Measurements from ENCODE around the gene ETV3.

ETV3 gene

GRCh38 chr1:157097692-157098091 is 40.5 kb downstream of the ETV3 start:
- H3K36me3 ChIP-seq (ENCODE audit: control insufficient read depth in 2 of 2, insufficient read depth in 2 of 2, low read length in 2 of 2) = no peaks in the 10 kb centered on the region
- H3K27me3 ChIP-seq (ENCODE audit: control insufficient read depth in 2 of 2, insufficient read depth in 2 of 2, low read length in 2 of 2) = no peaks in the 10 kb centered on the region
- no peak overlapping the region for H3K4me3 ChIP-seq (ENCODE audit: low read length in 2 of 2)
- no peaks in the 10 kb centered on the region for H3K9me3 ChIP-seq (ENCODE audit: control insufficient read depth in 2 of 2, low read length in 2 of 2)
- H3K9ac ChIP-seq (ENCODE audit: low read depth in 1 of 2, low read length in 2 of 2) = no peak overlapping the region
- H3K4me1 ChIP-seq (ENCODE audit: control insufficient read depth in 2 of 2, insufficient read depth in 2 of 2, low read length in 2 of 2) = no peaks in the 10 kb centered on the region
- H3K27ac ChIP-seq (ENCODE audit: low read depth in 2 of 2, low read length in 2 of 2) = no peak overlapping the region

- no peaks in the 10 kb centered on the region for H3K4me1 ChIP-seq (ENCODE audit: control insufficient read depth in 2 of 2, insufficient read depth in 2 of 2, low read length in 2 of 2)
- no peak overlapping the region for H3K4me3 ChIP-seq (ENCODE audit: low read length in 2 of 2)
- no peaks in the 10 kb centered on the region for H3K36me3 ChIP-seq (ENCODE audit: control insufficient read depth in 2 of 2, insufficient read depth in 2 of 2, low read length in 2 of 2)
- H3K9me3 ChIP-seq (ENCODE audit: control insufficient read depth in 2 of 2, low read length in 2 of 2) = no peaks in the 10 kb centered on the region
- H3K27ac ChIP-seq (ENCODE audit: low read depth in 2 of 2, low read length in 2 of 2) = no peak overlapping the region
- no peaks in the 10 kb centered on the region for H3K27me3 ChIP-seq (ENCODE audit: control insufficient read depth in 2 of 2, insufficient read depth in 2 of 2, low read length in 2 of 2)
- no peak overlapping the region for H3K9ac ChIP-seq (ENCODE audit: low read depth in 1 of 2, low read length in 2 of 2)
Observed at GRCh38 chr1:157096881-157097280, 41.3 kb downstream of the ETV3 start.

- H3K9me3 ChIP-seq (ENCODE audit: control insufficient read depth in 2 of 2, low read length in 2 of 2) = no peaks in the 10 kb centered on the region
- H3K9ac ChIP-seq (ENCODE audit: low read depth in 1 of 2, low read length in 2 of 2) = no peak overlapping the region
- no peaks in the 10 kb centered on the region for H3K36me3 ChIP-seq (ENCODE audit: control insufficient read depth in 2 of 2, insufficient read depth in 2 of 2, low read length in 2 of 2)
- H3K27ac ChIP-seq (ENCODE audit: low read depth in 2 of 2, low read length in 2 of 2) = no peak overlapping the region
- no peak overlapping the region for H3K4me3 ChIP-seq (ENCODE audit: low read length in 2 of 2)
- no peaks in the 10 kb centered on the region for H3K27me3 ChIP-seq (ENCODE audit: control insufficient read depth in 2 of 2, insufficient read depth in 2 of 2, low read length in 2 of 2)
- H3K4me1 ChIP-seq (ENCODE audit: control insufficient read depth in 2 of 2, insufficient read depth in 2 of 2, low read length in 2 of 2) = no peaks in the 10 kb centered on the region
Observed at GRCh38 chr1:157095551-157095950, 42.6 kb downstream of the ETV3 start.

GRCh38 chr1:157095091-157095490 is 43.1 kb downstream of the ETV3 start:
- no peak overlapping the region for H3K27ac ChIP-seq (ENCODE audit: low read depth in 2 of 2, low read length in 2 of 2)
- no peaks in the 10 kb centered on the region for H3K9me3 ChIP-seq (ENCODE audit: control insufficient read depth in 2 of 2, low read length in 2 of 2)
- no peak overlapping the region for H3K4me3 ChIP-seq (ENCODE audit: low read length in 2 of 2)

GRCh38 chr1:157092831-157093230 is 45.4 kb downstream of the ETV3 start:
- Histone ChIP-seq H3K9me3 (ENCODE audit: control insufficient read depth in 2 of 2, low read length in 2 of 2) (no peaks in the 10 kb centered on the region), H3K9ac (ENCODE audit: low read depth in 1 of 2, low read length in 2 of 2) (no peak overlapping the region), H3K36me3 (ENCODE audit: control insufficient read depth in 2 of 2, insufficient read depth in 2 of 2, low read length in 2 of 2) (no peaks in the 10 kb centered on the region), H3K27ac (ENCODE audit: low read depth in 2 of 2, low read length in 2 of 2) (no peak overlapping the region), H3K4me1 (ENCODE audit: control insufficient read depth in 2 of 2, insufficient read depth in 2 of 2, low read length in 2 of 2) (no peaks in the 10 kb centered on the region), H3K4me3 (ENCODE audit: low read length in 2 of 2) (no peak overlapping the region), H3K27me3 (ENCODE audit: control insufficient read depth in 2 of 2, insufficient read depth in 2 of 2, low read length in 2 of 2) (no peaks in the 10 kb centered on the region)

More at GRCh38 chr1:157095091-157095490, 43.1 kb downstream of the ETV3 start:
- H3K4me1 ChIP-seq (ENCODE audit: control insufficient read depth in 2 of 2, insufficient read depth in 2 of 2, low read length in 2 of 2) = no peaks in the 10 kb centered on the region
- no peak overlapping the region for H3K9ac ChIP-seq (ENCODE audit: low read depth in 1 of 2, low read length in 2 of 2)
- H3K27me3 ChIP-seq (ENCODE audit: control insufficient read depth in 2 of 2, insufficient read depth in 2 of 2, low read length in 2 of 2) = no peaks in the 10 kb centered on the region
- no peaks in the 10 kb centered on the region for H3K36me3 ChIP-seq (ENCODE audit: control insufficient read depth in 2 of 2, insufficient read depth in 2 of 2, low read length in 2 of 2)

GRCh38 chr1:157091668-157092273 is 46.4 kb downstream of the ETV3 start:
- Histone ChIP-seq H3K36me3 (ENCODE audit: control insufficient read depth in 2 of 2, insufficient read depth in 2 of 2, low read length in 2 of 2) (no peaks in the 10 kb centered on the region), H3K9ac (ENCODE audit: low read depth in 1 of 2, low read length in 2 of 2) (no peak overlapping the region), H3K9me3 (ENCODE audit: control insufficient read depth in 2 of 2, low read length in 2 of 2) (no peaks in the 10 kb centered on the region), H3K4me3 (ENCODE audit: low read length in 2 of 2) (no peak overlapping the region), H3K27me3 (ENCODE audit: control insufficient read depth in 2 of 2, insufficient read depth in 2 of 2, low read length in 2 of 2) (no peaks in the 10 kb centered on the region), H3K4me1 (ENCODE audit: control insufficient read depth in 2 of 2, insufficient read depth in 2 of 2, low read length in 2 of 2) (no peaks in the 10 kb centered on the region), H3K27ac (ENCODE audit: low read depth in 2 of 2, low read length in 2 of 2) (no peak overlapping the region)

- H3K27ac ChIP-seq (ENCODE audit: low read depth in 2 of 2, low read length in 2 of 2) = no peak overlapping the region
Observed at GRCh38 chr1:157091186-157091585, 47.0 kb downstream of the ETV3 start.

GRCh38 chr1:157090771-157091170 is 47.4 kb downstream of the ETV3 start:
- Histone ChIP-seq H3K27ac (ENCODE audit: low read depth in 2 of 2, low read length in 2 of 2) (no peak overlapping the region), H3K4me1 (ENCODE audit: control insufficient read depth in 2 of 2, insufficient read depth in 2 of 2, low read length in 2 of 2) (no peaks in the 10 kb centered on the region), H3K9me3 (ENCODE audit: control insufficient read depth in 2 of 2, low read length in 2 of 2) (no peaks in the 10 kb centered on the region), H3K9ac (ENCODE audit: low read depth in 1 of 2, low read length in 2 of 2) (no peak overlapping the region), H3K27me3 (ENCODE audit: control insufficient read depth in 2 of 2, insufficient read depth in 2 of 2, low read length in 2 of 2) (no peaks in the 10 kb centered on the region), H3K4me3 (ENCODE audit: low read length in 2 of 2) (no peak overlapping the region), H3K36me3 (ENCODE audit: control insufficient read depth in 2 of 2, insufficient read depth in 2 of 2, low read length in 2 of 2) (no peaks in the 10 kb centered on the region)

More at GRCh38 chr1:157091186-157091585, 47.0 kb downstream of the ETV3 start:
- H3K36me3 ChIP-seq (ENCODE audit: control insufficient read depth in 2 of 2, insufficient read depth in 2 of 2, low read length in 2 of 2) = no peaks in the 10 kb centered on the region
- H3K9me3 ChIP-seq (ENCODE audit: control insufficient read depth in 2 of 2, low read length in 2 of 2) = no peaks in the 10 kb centered on the region
- H3K4me1 ChIP-seq (ENCODE audit: control insufficient read depth in 2 of 2, insufficient read depth in 2 of 2, low read length in 2 of 2) = no peaks in the 10 kb centered on the region
- no peak overlapping the region for H3K4me3 ChIP-seq (ENCODE audit: low read length in 2 of 2)
- H3K9ac ChIP-seq (ENCODE audit: low read depth in 1 of 2, low read length in 2 of 2) = no peak overlapping the region
- H3K27me3 ChIP-seq (ENCODE audit: control insufficient read depth in 2 of 2, insufficient read depth in 2 of 2, low read length in 2 of 2) = no peaks in the 10 kb centered on the region

GRCh38 chr1:157090196-157090647 is 48.0 kb downstream of the ETV3 start:
- Histone ChIP-seq H3K27me3 (ENCODE audit: control insufficient read depth in 2 of 2, insufficient read depth in 2 of 2, low read length in 2 of 2) (no peaks in the 10 kb centered on the region), H3K9ac (ENCODE audit: low read depth in 1 of 2, low read length in 2 of 2) (no peak overlapping the region), H3K4me3 (ENCODE audit: low read length in 2 of 2) (no peak overlapping the region), H3K9me3 (ENCODE audit: control insufficient read depth in 2 of 2, low read length in 2 of 2) (no peaks in the 10 kb centered on the region), H3K4me1 (ENCODE audit: control insufficient read depth in 2 of 2, insufficient read depth in 2 of 2, low read length in 2 of 2) (no peaks in the 10 kb centered on the region), H3K27ac (ENCODE audit: low read depth in 2 of 2, low read length in 2 of 2) (no peak overlapping the region), H3K36me3 (ENCODE audit: control insufficient read depth in 2 of 2, insufficient read depth in 2 of 2, low read length in 2 of 2) (no peaks in the 10 kb centered on the region)

- Histone ChIP-seq H3K27ac (ENCODE audit: low read depth in 2 of 2, low read length in 2 of 2) (no peak overlapping the region), H3K9ac (ENCODE audit: low read depth in 1 of 2, low read length in 2 of 2) (no peak overlapping the region), H3K4me3 (ENCODE audit: low read length in 2 of 2) (no peak overlapping the region), H3K4me1 (ENCODE audit: control insufficient read depth in 2 of 2, insufficient read depth in 2 of 2, low read length in 2 of 2) (no peaks in the 10 kb centered on the region), H3K9me3 (ENCODE audit: control insufficient read depth in 2 of 2, low read length in 2 of 2) (no peaks in the 10 kb centered on the region), H3K36me3 (ENCODE audit: control insufficient read depth in 2 of 2, insufficient read depth in 2 of 2, low read length in 2 of 2) (no peaks in the 10 kb centered on the region), H3K27me3 (ENCODE audit: control insufficient read depth in 2 of 2, insufficient read depth in 2 of 2, low read length in 2 of 2) (no peaks in the 10 kb centered on the region)
Observed at GRCh38 chr1:157089789-157090188, 48.4 kb downstream of the ETV3 start.

- no peak overlapping the region for H3K9ac ChIP-seq (ENCODE audit: low read depth in 1 of 2, low read length in 2 of 2)
- H3K27ac ChIP-seq (ENCODE audit: low read depth in 2 of 2, low read length in 2 of 2) = no peak overlapping the region
- no peaks in the 10 kb centered on the region for H3K9me3 ChIP-seq (ENCODE audit: control insufficient read depth in 2 of 2, low read length in 2 of 2)
- no peaks in the 10 kb centered on the region for H3K36me3 ChIP-seq (ENCODE audit: control insufficient read depth in 2 of 2, insufficient read depth in 2 of 2, low read length in 2 of 2)
- H3K4me1 ChIP-seq (ENCODE audit: control insufficient read depth in 2 of 2, insufficient read depth in 2 of 2, low read length in 2 of 2) = no peaks in the 10 kb centered on the region
- no peaks in the 10 kb centered on the region for H3K27me3 ChIP-seq (ENCODE audit: control insufficient read depth in 2 of 2, insufficient read depth in 2 of 2, low read length in 2 of 2)
- no peak overlapping the region for H3K4me3 ChIP-seq (ENCODE audit: low read length in 2 of 2)
Observed at GRCh38 chr1:157088607-157089006, 49.6 kb downstream of the ETV3 start.

Measured in mucosa of rectum (tissue), 2 donors.